CD4-positive, alpha-beta T cell (primary cell): ENCODE results near the gene ANAPC5. TPM values are rescaled to one million over a fixed set of nuclear protein-coding genes. Genes with fewer than 3 reads are reported as not detected.

Experiments used
- ATAC-seq: fragments of 200-7000 bp; cut with Tn5 transposase; one replicate; pipeline ENCODE4 v1.10.0; 2022; ENCODE audit warnings: mild to moderate bottlenecking; ENCODE audit not compliant: poor library complexity
- CTCF ChIA-PET: fragments of 350-600 bp; sonication (Branson Sonifier 250); formaldehyde crosslinking; loops from one replicate; lab custom pipeline; 2021; ENCODE audit warnings: antibody characterized with exemption, inconsistent platforms; lab: Charles Lee
- POLR2A ChIA-PET: fragments of 350-600 bp; sonication (Branson Sonifier 250); formaldehyde crosslinking; loops from one replicate; lab custom pipeline; 2021; ENCODE audit warnings: antibody characterized with exemption, inconsistent platforms; lab: Charles Lee
- DNase-seq, 14 experiments: peaks; one replicate each; pipeline ENCODE4 v3.0.0-alpha.2; 2013 to 2020; ENCODE audit warnings: mixed read lengths in 2 of 14
- H3K27ac ChIP-seq, 2 donors: one replicate each; pipeline versions ENCODE4 v1.5.1 to v1.7.0; 2013; ENCODE audit warnings: low read length in 2 of 2, low read depth in 1 of 2, mild to moderate bottlenecking in 1 of 2
- H3K27me3 ChIP-seq, 2 experiments: 1 replicate in 1 of 2; 2 replicates in 1 of 2; pipeline versions ENCODE4 v1.6.1 to v1.7.0; 2013; ENCODE audit warnings: low read length in 2 of 2, control low read depth in 1 of 2, mild to moderate bottlenecking in 1 of 2, moderate library complexity in 1 of 2; ENCODE audit not compliant: insufficient read depth in 2 of 2, control insufficient read depth in 1 of 2
- H3K36me3 ChIP-seq: one replicate; pipeline ENCODE4 v1.6.1; 2013; ENCODE audit warnings: low read length, control low read depth; ENCODE audit not compliant: insufficient read depth
- H3K4me1 ChIP-seq: one replicate; pipeline ENCODE4 v1.6.1; 2013; ENCODE audit warnings: low read length, control low read depth; ENCODE audit not compliant: insufficient read depth
- H3K4me3 ChIP-seq: one replicate; pipeline ENCODE4 v1.5.1; 2013; ENCODE audit warnings: mild to moderate bottlenecking, low read length, moderate library complexity
- H3K9me3 ChIP-seq, 2 experiments: 1 replicate in 1 of 2; 2 replicates in 1 of 2; pipeline versions ENCODE4 v1.6.1 to v1.7.0; 2013; ENCODE audit warnings: low read length in 2 of 2, mild to moderate bottlenecking in 2 of 2, control low read depth in 1 of 2, moderate library complexity in 1 of 2; ENCODE audit not compliant: control insufficient read depth in 1 of 2, insufficient read depth in 1 of 2
- H3K27ac Mint-ChIP-seq: one replicate; pipeline ENCODE4 v1.8.0; 2020; ENCODE audit warnings: mixed read lengths
- H3K27me3 Mint-ChIP-seq: one replicate; pipeline ENCODE4 v1.8.0; 2021; ENCODE audit warnings: mixed read lengths
- H3K36me3 Mint-ChIP-seq: one replicate; pipeline ENCODE4 v1.8.0; 2021; ENCODE audit warnings: low read depth, mixed read lengths
- H3K4me1 Mint-ChIP-seq: one replicate; pipeline ENCODE4 v1.8.0; 2021; ENCODE audit warnings: low read depth, mixed read lengths
- H3K4me3 Mint-ChIP-seq: one replicate; pipeline ENCODE4 v1.8.0; 2020; ENCODE audit warnings: mild to moderate bottlenecking, mixed read lengths
- H3K9me3 Mint-ChIP-seq: one replicate; pipeline ENCODE4 v1.8.0; 2020; ENCODE audit warnings: mixed read lengths
- intact Hi-C, 2 experiments: fragments of 100-400 bp; cut with DNase I in 1 of 2; cut with micrococcal nuclease in 1 of 2; formaldehyde crosslinking; loops; one replicate each; pipeline versions ENCODE4 v1.15.1 to v1.9.0; 2023 to 2025; cut with DNase I, micrococcal nuclease
- total RNA-seq, 174 experiments: library from RNA in 2 of 174; stranded (reverse) in 2 of 174; gene quantifications; one replicate each; pipeline ENCODE4 v1.2.3 and lab custom pipeline; 2021 to 2026
- TF ChIP-seq, protein P1 (sequence below): fragments of 200-600 bp; IDR thresholded peaks from one replicate; pipeline ENCODE4 v1.8.0; 2022; ENCODE audit warnings: antibody characterized with exemption, mild to moderate bottlenecking

The ANAPC5 gene
- total RNA-seq, 2 experiments from 2014 or later = 88.2 to 96.2 TPM

DNA sequence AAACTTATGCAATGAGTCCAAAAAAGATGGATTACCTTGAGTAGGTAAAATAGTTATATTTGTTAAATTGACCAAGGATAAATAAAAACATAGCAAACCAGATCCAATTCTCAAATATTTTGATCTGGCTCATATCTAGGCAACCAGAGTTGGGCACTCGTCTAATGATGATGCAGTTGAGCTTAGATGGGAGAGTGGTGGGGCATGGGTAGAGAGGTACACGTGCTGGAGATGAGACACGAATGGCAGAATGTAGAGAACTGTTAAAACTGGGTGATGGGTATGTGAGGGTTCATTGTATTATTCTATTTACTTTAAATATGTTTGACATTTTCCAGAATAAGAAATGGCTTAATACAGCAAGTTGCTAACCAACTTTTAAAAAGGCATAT, 40.1 kb upstream of the ANAPC5 start:
- intact Hi-C loops = no loop called here
- Histone ChIP-seq H3K4me3 (no peak overlapping the region), H3K36me3 (no peaks in the 10 kb centered on the region), H3K27me3 (no peaks in the 10 kb centered on the region), H3K27ac (no peak overlapping the region), H3K9me3 (no peaks in the 10 kb centered on the region), H3K4me1 (peaks cover 7% of the 10 kb centered on the region)
- Mint-ChIP-seq H3K4me1 (peaks cover 10% of the 10 kb centered on the region), H3K27ac (no peak overlapping the region), H3K27me3 (no peaks in the 10 kb centered on the region), H3K9me3 (no peaks in the 10 kb centered on the region), H3K4me3 (no peak overlapping the region), H3K36me3 (no peaks in the 10 kb centered on the region)
- TF ChIP-seq, protein P1, sequence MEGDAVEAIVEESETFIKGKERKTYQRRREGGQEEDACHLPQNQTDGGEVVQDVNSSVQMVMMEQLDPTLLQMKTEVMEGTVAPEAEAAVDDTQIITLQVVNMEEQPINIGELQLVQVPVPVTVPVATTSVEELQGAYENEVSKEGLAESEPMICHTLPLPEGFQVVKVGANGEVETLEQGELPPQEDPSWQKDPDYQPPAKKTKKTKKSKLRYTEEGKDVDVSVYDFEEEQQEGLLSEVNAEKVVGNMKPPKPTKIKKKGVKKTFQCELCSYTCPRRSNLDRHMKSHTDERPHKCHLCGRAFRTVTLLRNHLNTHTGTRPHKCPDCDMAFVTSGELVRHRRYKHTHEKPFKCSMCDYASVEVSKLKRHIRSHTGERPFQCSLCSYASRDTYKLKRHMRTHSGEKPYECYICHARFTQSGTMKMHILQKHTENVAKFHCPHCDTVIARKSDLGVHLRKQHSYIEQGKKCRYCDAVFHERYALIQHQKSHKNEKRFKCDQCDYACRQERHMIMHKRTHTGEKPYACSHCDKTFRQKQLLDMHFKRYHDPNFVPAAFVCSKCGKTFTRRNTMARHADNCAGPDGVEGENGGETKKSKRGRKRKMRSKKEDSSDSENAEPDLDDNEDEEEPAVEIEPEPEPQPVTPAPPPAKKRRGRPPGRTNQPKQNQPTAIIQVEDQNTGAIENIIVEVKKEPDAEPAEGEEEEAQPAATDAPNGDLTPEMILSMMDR = no peak
- DNase-seq (no peak), ATAC-seq (no peak)
- CTCF ChIA-PET = interaction anchor here (0.7 kb wide), 1 partner anchor 51 kb away, joined by 3 read pairs; no protein-coding TSS in a partner anchor
- POLR2A ChIA-PET = interaction anchor here (2.5 kb wide), 1 partner anchor 8 kb away, joined by 18 read pairs; the partner anchor contains the start of gene RNF34

DNA sequence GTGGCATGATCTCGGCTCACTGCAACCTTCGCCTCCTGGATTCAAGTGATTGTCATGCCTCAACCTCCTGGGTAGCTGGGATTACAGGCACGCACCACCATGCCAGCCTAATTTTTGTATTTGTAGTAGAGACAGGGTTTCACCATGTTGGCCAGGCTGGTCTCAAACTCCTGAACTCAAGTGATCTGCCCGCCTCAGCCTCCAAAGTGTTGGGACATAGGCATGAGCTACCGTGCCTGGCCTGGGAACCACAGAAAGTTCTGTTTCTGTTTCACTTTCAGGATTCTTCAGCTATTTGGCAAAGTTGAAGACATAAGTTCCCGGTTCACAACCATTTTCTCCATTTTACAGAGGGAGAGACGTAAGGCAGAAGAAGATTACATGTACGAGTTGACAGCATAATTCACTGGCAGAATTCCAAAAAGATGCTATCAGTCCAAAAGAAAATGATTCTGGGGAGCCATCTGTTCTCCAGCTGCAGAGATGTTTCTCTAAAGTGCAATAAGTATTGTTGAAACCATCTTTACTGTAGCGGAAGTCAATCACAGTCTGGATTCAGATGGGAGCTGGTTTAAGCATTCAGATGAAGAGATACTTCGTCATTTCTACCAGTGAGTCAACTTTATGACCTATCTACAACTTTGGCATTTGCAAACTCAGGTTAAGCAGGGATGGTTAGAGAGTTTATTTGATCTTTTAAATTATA, 39.6 kb upstream of the ANAPC5 start:
- peak overlapping the region; percentile 21 for H3K27ac Mint-ChIP-seq
- peak; percentile 59 for ATAC-seq

DNA sequence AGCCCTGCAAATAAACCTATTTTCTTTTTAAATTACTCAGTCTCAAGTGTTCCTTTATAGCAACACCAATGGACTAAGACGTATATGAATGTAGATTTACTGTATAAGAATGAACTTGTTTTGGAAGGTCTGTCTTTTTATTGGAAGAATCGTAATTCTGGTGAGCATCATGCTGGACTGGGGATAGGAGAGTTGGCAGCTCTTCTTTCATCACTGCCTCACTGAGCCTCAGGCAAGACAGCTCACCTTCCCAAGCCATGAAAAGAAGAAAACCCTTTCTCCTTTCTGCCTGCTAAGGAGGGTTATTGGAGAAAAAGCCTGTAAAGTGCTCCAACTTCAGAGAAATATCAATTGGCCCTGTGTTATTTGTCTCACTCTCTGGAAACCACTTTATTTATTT, 38.6 kb upstream of the ANAPC5 start:
- POLR2A ChIA-PET = interaction anchor here (2.5 kb wide), 1 partner anchor 9 kb away, joined by 18 read pairs; the partner anchor contains the start of gene RNF34
- CTCF ChIA-PET = no interaction called here
- ATAC-seq (no peak), DNase-seq (no peak)
- no peaks in the 10 kb centered on the region for H3K36me3 Mint-ChIP-seq
- H3K4me3 Mint-ChIP-seq = no peak overlapping the region
- H3K27ac Mint-ChIP-seq = no peak overlapping the region
- H3K4me1 Mint-ChIP-seq = peaks cover 10% of the 10 kb centered on the region
- H3K9me3 Mint-ChIP-seq = no peaks in the 10 kb centered on the region
- TF ChIP-seq, protein P1 = no peak
- no peaks in the 10 kb centered on the region for H3K27me3 Mint-ChIP-seq
- H3K36me3 ChIP-seq = no peaks in the 10 kb centered on the region
- no peak overlapping the region for H3K27ac ChIP-seq
- no peak overlapping the region for H3K4me3 ChIP-seq
- intact Hi-C loops = no loop called here
- H3K27me3 ChIP-seq = no peaks in the 10 kb centered on the region
- H3K9me3 ChIP-seq = no peaks in the 10 kb centered on the region
- peaks cover 7% of the 10 kb centered on the region for H3K4me1 ChIP-seq

More for the DNA sequence above, 39.6 kb upstream of the ANAPC5 start:
- CTCF ChIA-PET = no interaction called here
- DNase-seq = peak in 3 of 14 experiments; percentile 51 to 58 (median 57)
- TF ChIP-seq, protein P1 = no peak
- H3K27ac ChIP-seq = no peak overlapping the region
- no peaks in the 10 kb centered on the region for H3K9me3 Mint-ChIP-seq
- peak overlapping the region; percentile 15 for H3K4me3 ChIP-seq
- POLR2A ChIA-PET = interaction anchor here (0.6 to 2.5 kb wide), 2 partner anchors 8 kb away, joined by 5 to 18 read pairs; partner anchors contain the start of gene RNF34
- peaks cover 7% of the 10 kb centered on the region for H3K4me1 ChIP-seq
- H3K4me3 Mint-ChIP-seq = peak overlapping the region; percentile 37
- H3K4me1 Mint-ChIP-seq = peaks cover 10% of the 10 kb centered on the region
- no peaks in the 10 kb centered on the region for H3K27me3 Mint-ChIP-seq
- intact Hi-C loops = no loop called here
- H3K9me3 ChIP-seq = no peaks in the 10 kb centered on the region
- no peaks in the 10 kb centered on the region for H3K27me3 ChIP-seq
- H3K36me3 ChIP-seq = no peaks in the 10 kb centered on the region
- no peaks in the 10 kb centered on the region for H3K36me3 Mint-ChIP-seq
